ENCODE results near the gene TGFB1. TPM values are rescaled to one million over a fixed set of nuclear protein-coding genes. Genes with fewer than 3 reads are reported as not detected.

TGFB1 gene
- total RNA-seq, 1 experiment from 2014 or later: 10.4 TPM

GRCh38 chr19:41310033-41310831, 43.5 kb downstream of the TGFB1 start, which contains the start of gene CCDC97 (continued):
- TF ChIP-seq TEAD4 (CRISPR knock-in tag; IDR thresholded peaks at IDR 0.05) (no peak), NR2C2 (CRISPR knock-in tag; IDR thresholded peaks at IDR 0.05) (no peak), ZNF512 (CRISPR knock-in tag; IDR thresholded peaks at IDR 0.05; ENCODE audit: borderline replicate concordance) (no peak), PRRX2 (CRISPR knock-in tag; IDR thresholded peaks at IDR 0.05) (peak; percentile 44; the same call in 1 of the 2 replicates), MAX (CRISPR knock-in tag; IDR thresholded peaks at IDR 0.05) (peak; percentile 87), USF1 (CRISPR knock-in tag; IDR thresholded peaks at IDR 0.05) (peak; percentile 67), GRHL2 (CRISPR knock-in tag; IDR thresholded peaks at IDR 0.05; ENCODE audit: insufficient replicate concordance, severe bottlenecking) (no peak), ZNF396 (CRISPR knock-in tag; IDR thresholded peaks at IDR 0.05; ENCODE audit: borderline replicate concordance) (no peak), NFE2L1 (CRISPR knock-in tag; IDR thresholded peaks at IDR 0.05) (peak; percentile 70; the same call in 1 of the 2 replicates), MXD4 (CRISPR knock-in tag; IDR thresholded peaks at IDR 0.05; ENCODE audit: borderline replicate concordance) (no peak), ZNF532 (CRISPR knock-in tag; IDR thresholded peaks at IDR 0.05; ENCODE audit: borderline replicate concordance) (peak; percentile 85; the same call in 1 of the 2 replicates), ZNF121 (CRISPR knock-in tag; IDR thresholded peaks at IDR 0.05) (no peak), OVOL2 (CRISPR knock-in tag; IDR thresholded peaks at IDR 0.05; ENCODE audit: borderline replicate concordance) (no peak), NR3C1 (CRISPR knock-in tag; conservative IDR thresholded peaks at IDR 0.05; ENCODE audit: low read depth) (no peak), MLX (CRISPR knock-in tag; IDR thresholded peaks at IDR 0.05) (no peak), ZNF423 (CRISPR knock-in tag; IDR thresholded peaks at IDR 0.05) (no peak), TP53 (CRISPR knock-in tag; IDR thresholded peaks at IDR 0.05) (no peak), JAZF1 (CRISPR knock-in tag; IDR thresholded peaks at IDR 0.05) (no peak), SMAD4 (CRISPR knock-in tag; IDR thresholded peaks at IDR 0.05) (no peak), ETV6 (CRISPR knock-in tag; IDR thresholded peaks at IDR 0.05) (0 out of 2 replicates have a peak, but pooled peaks have one; percentile 27), ATF6 (CRISPR knock-in tag; IDR thresholded peaks at IDR 0.05) (no peak), ZBTB43 (CRISPR knock-in tag; IDR thresholded peaks at IDR 0.05) (no peak), CDX4 (CRISPR knock-in tag; IDR thresholded peaks at IDR 0.05; ENCODE audit: borderline replicate concordance) (no peak)
